Common myeloid progenitor, CD34-positive (primary cell): ENCODE results near the gene POLR1B.
"Not testable (repeated sequence)": the region's sequence is repeated elsewhere in the genome, so short reads cannot be mapped to it uniquely, and the experiment has no call there.

Experiments used
- CTCF ChIA-PET: fragments of 350-600 bp; sonication (Branson Sonifier 250); formaldehyde crosslinking; loops from one replicate; lab custom pipeline; 2021; ENCODE audit warnings: antibody characterized with exemption; lab: Charles Lee
- POLR2A ChIA-PET: fragments of 350-600 bp; sonication (Branson Sonifier 250); formaldehyde crosslinking; loops from one replicate; lab custom pipeline; 2021; ENCODE audit warnings: antibody characterized with exemption; lab: Charles Lee
- DNase-seq, 3 donors: peaks; one replicate each; pipeline versions ENCODE4 v3.0.0 to v3.0.0-alpha.2; 2013
- H3K27ac ChIP-seq, 2 experiments: 1 replicate in 1 of 2; 2 replicates in 1 of 2; pipeline ENCODE4 v1.7.0; 2013; ENCODE audit warnings: inconsistent platforms in 2 of 2, low read length in 2 of 2, mild to moderate bottlenecking in 2 of 2, low read depth in 1 of 2, moderate library complexity in 1 of 2; ENCODE audit not compliant: severe bottlenecking in 2 of 2, insufficient read depth in 1 of 2, poor library complexity in 1 of 2
- H3K27me3 ChIP-seq, 5 experiments: replicated peaks in 2 of 5; 1 replicate in 3 of 5; 2 replicates in 2 of 5; pipeline versions ENCODE4 v1.6.1 to v1.7.0; 2013; ENCODE audit warnings: low read length in 4 of 5, mild to moderate bottlenecking in 2 of 5, moderate library complexity in 2 of 5, inconsistent platforms in 1 of 5; ENCODE audit not compliant: insufficient read depth in 5 of 5, control insufficient read depth in 4 of 5
- H3K36me3 ChIP-seq, 4 experiments: 1 replicate in 2 of 4; 2 replicates in 2 of 4; pipeline versions ENCODE4 v1.6.1 to v1.7.0; 2013; ENCODE audit warnings: low read length in 3 of 4, control low read depth in 1 of 4, mild to moderate bottlenecking in 1 of 4; ENCODE audit not compliant: control insufficient read depth in 4 of 4, insufficient read depth in 4 of 4
- H3K4me1 ChIP-seq, 4 experiments: 1 replicate in 3 of 4; 2 replicates in 1 of 4; pipeline versions ENCODE4 v1.6.1 to v1.7.1; 2013; ENCODE audit warnings: low read length in 3 of 4, mild to moderate bottlenecking in 3 of 4, control low read depth in 1 of 4, inconsistent platforms in 1 of 4, moderate library complexity in 1 of 4; ENCODE audit not compliant: control insufficient read depth in 4 of 4, insufficient read depth in 4 of 4; ENCODE audit errors: control extremely low read depth in 1 of 4
- H3K4me3 ChIP-seq, 7 experiments: 1 replicate in 4 of 7; 2 replicates in 3 of 7; pipeline versions ENCODE4 v1.5.1 to v1.7.0; 2013; ENCODE audit warnings: mild to moderate bottlenecking in 7 of 7, low read length in 6 of 7, moderate library complexity in 6 of 7, inconsistent platforms in 2 of 7, low read depth in 2 of 7, control low read depth in 1 of 7; ENCODE audit not compliant: insufficient read depth in 4 of 7, control insufficient read depth in 1 of 7; ENCODE audit errors: extremely low read depth in 1 of 7
- H3K9me3 ChIP-seq, 5 experiments: 1 replicate in 4 of 5; 2 replicates in 1 of 5; pipeline versions ENCODE4 v1.6.1 to v1.7.1; 2013; ENCODE audit warnings: low read length in 4 of 5, mild to moderate bottlenecking in 2 of 5, inconsistent platforms in 1 of 5, low read depth in 1 of 5, moderate library complexity in 1 of 5; ENCODE audit not compliant: control insufficient read depth in 4 of 5, insufficient read depth in 2 of 5; ENCODE audit errors: control extremely low read depth in 1 of 5
- WGBS: methylation state at CpG from one replicate; pipeline ENCODE4 v1.1.5; 2013; ENCODE audit not compliant: insufficient coverage; 5-methylcytosine and 5-hydroxymethylcytosine counted together

POLR1B gene

GRCh38 chr2:112509239-112509998 is 32.8 kb upstream of the POLR1B start:
- ChIA-PET POLR2A (interaction anchor here (0.7 kb wide), 1 partner anchor 53 kb away, joined by 8 read pairs; no protein-coding TSS in a partner anchor), CTCF (interaction anchor here (1.0 kb wide), 1 partner anchor 8 kb away, joined by 3 read pairs; no protein-coding TSS in a partner anchor)
- not testable (repeated sequence) for H3K4me1 ChIP-seq, H3K27me3 ChIP-seq, H3K36me3 ChIP-seq, H3K4me3 ChIP-seq, H3K9me3 ChIP-seq, H3K27ac ChIP-seq, DNase-seq
- WGBS: 99% methylated on average over 10 of the region's 32 CpGs

- Histone ChIP-seq H3K27ac (no peak overlapping the region), H3K4me1 (peaks cover 0 to 4% (median 3%) of the 10 kb centered on the region in 4 experiments), H3K36me3 (peaks cover 4 to 29% (median 20%) of the 10 kb centered on the region in 4 experiments), H3K4me3 (no peak overlapping the region), H3K9me3 (peaks cover 0 to 6% (median 0%) of the 10 kb centered on the region in 5 experiments), H3K27me3 (no peaks in the 10 kb centered on the region)
- ChIA-PET POLR2A (no interaction called here), CTCF (no interaction called here)
- WGBS: no CpG with 5 or more reads among the region's 3 CpGs
- DNase-seq: no peak
Observed at GRCh38 chr2:112516801-112517200, 25.5 kb upstream of the POLR1B start.

GRCh38 chr2:112518807-112519206 is 23.5 kb upstream of the POLR1B start:
- no peak overlapping the region for H3K27ac ChIP-seq
- peaks cover 10 to 46% (median 27%) of the 10 kb centered on the region in 4 experiments for H3K36me3 ChIP-seq
- peaks cover 0 to 4% (median 3%) of the 10 kb centered on the region in 4 experiments for H3K4me1 ChIP-seq
- POLR2A ChIA-PET: no interaction called here
- CTCF ChIA-PET: no interaction called here
- H3K4me3 ChIP-seq: no peak overlapping the region
- WGBS: 95% methylated on average over 7 of the region's 7 CpGs
- DNase-seq: no peak
- H3K9me3 ChIP-seq: peaks cover 0 to 6% (median 0%) of the 10 kb centered on the region in 5 experiments
- no peaks in the 10 kb centered on the region for H3K27me3 ChIP-seq

- peaks cover 0 to 6% (median 0%) of the 10 kb centered on the region in 5 experiments for H3K9me3 ChIP-seq
- ChIA-PET POLR2A (interaction anchor here (0.6 kb wide), 1 partner anchor 1871 kb away, joined by 5 read pairs; no protein-coding TSS in a partner anchor), CTCF (no interaction called here)
- H3K4me1 ChIP-seq: peaks cover 0 to 4% (median 3%) of the 10 kb centered on the region in 4 experiments
- 77% methylated on average over 6 of the region's 9 CpGs for WGBS
- no peaks in the 10 kb centered on the region for H3K27me3 ChIP-seq
- H3K4me3 ChIP-seq: no peak overlapping the region
- no peak overlapping the region for H3K27ac ChIP-seq
- DNase-seq: peak in 2 of 3 donors; percentile 11 to 36
- H3K36me3 ChIP-seq: peaks cover 10 to 46% (median 26%) of the 10 kb centered on the region in 4 experiments
Observed at GRCh38 chr2:112519506-112519905, 22.8 kb upstream of the POLR1B start.

- H3K27ac ChIP-seq: no peak overlapping the region
- H3K4me1 ChIP-seq: peaks cover 0 to 4% (median 3%) of the 10 kb centered on the region in 4 experiments
- WGBS: 47% methylated on average over 4 of the region's 7 CpGs
- H3K9me3 ChIP-seq: peaks cover 0 to 2% (median 0%) of the 10 kb centered on the region in 5 experiments
- peaks cover 7 to 46% (median 22%) of the 10 kb centered on the region in 4 experiments for H3K36me3 ChIP-seq
- DNase-seq: peak; percentile 14 to 44 (median 27)
- H3K27me3 ChIP-seq: no peaks in the 10 kb centered on the region
- CTCF ChIA-PET: interaction anchor here (0.9 kb wide), 1 partner anchor 9 kb away, joined by 3 read pairs; no protein-coding TSS in a partner anchor
- POLR2A ChIA-PET: interaction anchor here (0.6 kb wide), 1 partner anchor 1871 kb away, joined by 5 read pairs; no protein-coding TSS in a partner anchor
- H3K4me3 ChIP-seq: no peak overlapping the region
Observed at GRCh38 chr2:112520234-112520783, 22.0 kb upstream of the POLR1B start.

- H3K27me3 ChIP-seq: no peaks in the 10 kb centered on the region
- CTCF ChIA-PET: no interaction called here
- DNase-seq: no peak
- POLR2A ChIA-PET: no interaction called here
- H3K27ac ChIP-seq: no peak overlapping the region
- H3K36me3 ChIP-seq: peaks cover 5 to 42% (median 18%) of the 10 kb centered on the region in 4 experiments
- H3K4me1 ChIP-seq: peaks cover 0 to 4% (median 3%) of the 10 kb centered on the region in 4 experiments
- H3K9me3 ChIP-seq: no peaks in the 10 kb centered on the region
- WGBS: 100% methylated on average over 1 of the region's 3 CpGs
- H3K4me3 ChIP-seq: no peak overlapping the region
Observed at GRCh38 chr2:112523291-112523777, 18.9 kb upstream of the POLR1B start.
